ENCODE data around the gene CDH15.

DNA sequence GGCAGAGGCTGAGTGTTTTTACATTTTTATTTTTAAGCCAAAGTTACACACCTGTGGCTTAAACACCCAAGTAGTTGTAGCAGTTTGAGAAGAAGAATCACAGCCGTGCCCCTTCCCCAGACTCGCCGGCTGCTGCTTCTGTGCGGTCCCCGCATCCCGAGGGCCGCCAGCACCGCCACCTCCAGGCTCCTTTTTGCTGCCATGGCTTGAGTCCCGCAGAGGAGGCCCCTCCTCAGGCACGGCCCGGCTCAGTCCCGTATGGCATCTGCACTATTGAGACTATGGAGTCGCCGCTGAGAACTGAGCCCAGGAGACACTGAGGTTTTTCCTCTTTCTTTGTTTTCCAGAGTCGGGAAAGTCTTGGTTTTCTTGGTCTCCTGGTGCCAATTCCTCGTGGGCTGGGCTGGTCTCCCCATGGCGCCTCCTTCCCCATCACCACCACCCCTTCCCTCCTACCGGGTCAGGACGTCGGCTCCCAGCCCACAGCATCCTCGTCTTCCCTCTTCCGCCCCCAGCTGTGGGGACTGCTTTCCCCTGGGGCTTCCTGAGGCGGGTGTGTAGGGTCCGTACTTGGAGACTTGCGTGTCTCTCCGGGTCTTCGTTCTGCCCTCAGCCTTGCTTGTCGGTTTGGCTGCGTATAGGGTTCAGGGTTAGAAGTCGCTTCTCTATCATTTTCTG is 32.6 kb upstream of the CDH15 start:
- no peak for TF ChIP-seq POLR2A (IDR thresholded peaks at IDR 0.05)
- no peak for TF ChIP-seq CTCF (IDR thresholded peaks at IDR 0.05)
- TF ChIP-seq POLR2AphosphoS5 (IDR thresholded peaks at IDR 0.05) = no peak
